HL-60 (cell line): ENCODE data around the gene CPN2.

Experiments
- GABPA ChIP-seq: IDR thresholded peaks from 2 replicates; pipeline ENCODE4 v1.6.1; 2012; ENCODE audit warnings: low read depth
- POLR2AphosphoS5 ChIP-seq: IDR thresholded peaks from 2 replicates; pipeline ENCODE4 v1.6.1; 2012; ENCODE audit warnings: low read depth
- SPI1 ChIP-seq: IDR thresholded peaks from 2 replicates; pipeline ENCODE4 v1.6.1; 2012; ENCODE audit warnings: low read depth, mild to moderate bottlenecking, borderline replicate concordance
- TF ChIP-seq, protein P1 (sequence below): IDR thresholded peaks from one replicate; pipeline ENCODE4 v1.5.1; 2011; ENCODE audit warnings: low read length, control low read depth, inconsistent platforms; ENCODE audit not compliant: insufficient read depth
- TF ChIP-seq, protein P2 (sequence below): IDR thresholded peaks from 2 replicates; pipeline ENCODE4 v1.6.1; 2012; ENCODE audit warnings: low read depth; ENCODE audit not compliant: insufficient replicate concordance

DNA sequence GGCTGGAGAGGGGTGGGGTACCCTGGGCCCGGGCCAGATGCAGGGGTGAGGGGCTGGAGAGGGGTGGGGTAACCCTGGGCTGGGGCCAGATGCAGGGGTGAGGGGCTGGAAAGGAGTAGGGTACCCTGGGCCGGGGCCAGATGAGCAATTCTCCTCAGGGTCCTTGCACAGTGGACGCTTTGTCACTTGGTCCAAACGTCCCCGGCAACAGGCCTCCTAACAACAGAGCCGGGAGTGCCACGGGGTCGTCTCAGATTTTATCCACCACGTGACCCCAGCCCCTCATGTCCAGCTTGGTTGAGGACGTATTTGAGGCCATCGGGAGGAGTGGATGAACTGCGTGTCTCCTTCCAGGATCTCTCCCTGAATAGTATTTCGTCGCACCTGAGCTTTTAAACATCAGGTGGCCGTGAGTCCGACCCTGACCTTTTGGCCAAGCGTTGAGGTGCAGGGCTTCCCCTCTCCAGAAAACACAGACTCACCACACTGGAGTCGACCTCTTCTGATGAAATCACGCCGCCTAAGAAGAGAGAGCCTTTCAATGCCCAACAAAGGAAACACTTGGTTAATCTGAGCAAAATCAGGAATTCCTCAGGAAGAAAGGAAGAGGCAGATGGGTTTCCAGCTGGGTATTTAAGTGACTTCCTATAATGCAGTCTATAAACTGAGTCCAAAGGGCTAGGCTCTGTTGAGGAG lies 31.2 kb upstream of the CPN2 start:
- TF ChIP-seq, protein P1, sequence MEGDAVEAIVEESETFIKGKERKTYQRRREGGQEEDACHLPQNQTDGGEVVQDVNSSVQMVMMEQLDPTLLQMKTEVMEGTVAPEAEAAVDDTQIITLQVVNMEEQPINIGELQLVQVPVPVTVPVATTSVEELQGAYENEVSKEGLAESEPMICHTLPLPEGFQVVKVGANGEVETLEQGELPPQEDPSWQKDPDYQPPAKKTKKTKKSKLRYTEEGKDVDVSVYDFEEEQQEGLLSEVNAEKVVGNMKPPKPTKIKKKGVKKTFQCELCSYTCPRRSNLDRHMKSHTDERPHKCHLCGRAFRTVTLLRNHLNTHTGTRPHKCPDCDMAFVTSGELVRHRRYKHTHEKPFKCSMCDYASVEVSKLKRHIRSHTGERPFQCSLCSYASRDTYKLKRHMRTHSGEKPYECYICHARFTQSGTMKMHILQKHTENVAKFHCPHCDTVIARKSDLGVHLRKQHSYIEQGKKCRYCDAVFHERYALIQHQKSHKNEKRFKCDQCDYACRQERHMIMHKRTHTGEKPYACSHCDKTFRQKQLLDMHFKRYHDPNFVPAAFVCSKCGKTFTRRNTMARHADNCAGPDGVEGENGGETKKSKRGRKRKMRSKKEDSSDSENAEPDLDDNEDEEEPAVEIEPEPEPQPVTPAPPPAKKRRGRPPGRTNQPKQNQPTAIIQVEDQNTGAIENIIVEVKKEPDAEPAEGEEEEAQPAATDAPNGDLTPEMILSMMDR = no peak
- TF ChIP-seq POLR2AphosphoS5 (no peak), GABPA (no peak), SPI1 (no peak)
- TF ChIP-seq, protein P2, sequence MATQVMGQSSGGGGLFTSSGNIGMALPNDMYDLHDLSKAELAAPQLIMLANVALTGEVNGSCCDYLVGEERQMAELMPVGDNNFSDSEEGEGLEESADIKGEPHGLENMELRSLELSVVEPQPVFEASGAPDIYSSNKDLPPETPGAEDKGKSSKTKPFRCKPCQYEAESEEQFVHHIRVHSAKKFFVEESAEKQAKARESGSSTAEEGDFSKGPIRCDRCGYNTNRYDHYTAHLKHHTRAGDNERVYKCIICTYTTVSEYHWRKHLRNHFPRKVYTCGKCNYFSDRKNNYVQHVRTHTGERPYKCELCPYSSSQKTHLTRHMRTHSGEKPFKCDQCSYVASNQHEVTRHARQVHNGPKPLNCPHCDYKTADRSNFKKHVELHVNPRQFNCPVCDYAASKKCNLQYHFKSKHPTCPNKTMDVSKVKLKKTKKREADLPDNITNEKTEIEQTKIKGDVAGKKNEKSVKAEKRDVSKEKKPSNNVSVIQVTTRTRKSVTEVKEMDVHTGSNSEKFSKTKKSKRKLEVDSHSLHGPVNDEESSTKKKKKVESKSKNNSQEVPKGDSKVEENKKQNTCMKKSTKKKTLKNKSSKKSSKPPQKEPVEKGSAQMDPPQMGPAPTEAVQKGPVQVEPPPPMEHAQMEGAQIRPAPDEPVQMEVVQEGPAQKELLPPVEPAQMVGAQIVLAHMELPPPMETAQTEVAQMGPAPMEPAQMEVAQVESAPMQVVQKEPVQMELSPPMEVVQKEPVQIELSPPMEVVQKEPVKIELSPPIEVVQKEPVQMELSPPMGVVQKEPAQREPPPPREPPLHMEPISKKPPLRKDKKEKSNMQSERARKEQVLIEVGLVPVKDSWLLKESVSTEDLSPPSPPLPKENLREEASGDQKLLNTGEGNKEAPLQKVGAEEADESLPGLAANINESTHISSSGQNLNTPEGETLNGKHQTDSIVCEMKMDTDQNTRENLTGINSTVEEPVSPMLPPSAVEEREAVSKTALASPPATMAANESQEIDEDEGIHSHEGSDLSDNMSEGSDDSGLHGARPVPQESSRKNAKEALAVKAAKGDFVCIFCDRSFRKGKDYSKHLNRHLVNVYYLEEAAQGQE = no peak
